Measurements from ENCODE around the gene PPP3R2.

DNA sequence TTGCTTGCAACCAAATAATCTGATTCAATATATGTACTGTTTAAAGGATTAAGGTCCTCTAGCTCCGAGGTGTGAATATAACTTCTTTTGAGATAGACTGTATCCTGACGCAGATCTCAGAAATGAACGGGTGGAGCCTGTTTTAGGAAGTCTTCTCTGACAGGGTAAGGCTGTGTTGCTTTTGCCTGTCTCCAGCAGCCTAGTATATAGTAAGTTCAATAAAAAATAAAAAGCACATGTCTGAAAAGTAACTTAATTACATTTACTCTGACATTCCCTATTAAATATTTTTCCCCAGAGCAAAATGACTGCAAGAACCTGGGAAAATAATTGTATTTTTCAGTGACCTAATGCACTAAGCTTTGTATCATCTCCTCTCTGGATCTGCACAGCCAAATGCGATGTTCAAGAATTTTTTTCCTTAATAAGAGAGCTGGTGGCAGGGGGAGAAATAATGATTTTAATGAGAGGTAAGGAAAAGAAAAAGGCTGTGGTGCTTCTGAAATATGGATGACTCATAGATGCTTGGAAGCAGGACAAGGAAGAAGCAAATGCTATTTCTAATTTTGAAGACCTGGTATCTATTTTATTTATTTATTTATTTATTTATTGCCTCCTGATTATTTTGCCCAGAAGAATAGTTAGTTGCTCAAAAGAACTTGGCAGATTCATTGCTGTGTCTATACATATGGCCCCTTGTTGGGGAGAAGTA is 7.3 kb downstream of the PPP3R2 start:
- TF ChIP-seq, protein P1, sequence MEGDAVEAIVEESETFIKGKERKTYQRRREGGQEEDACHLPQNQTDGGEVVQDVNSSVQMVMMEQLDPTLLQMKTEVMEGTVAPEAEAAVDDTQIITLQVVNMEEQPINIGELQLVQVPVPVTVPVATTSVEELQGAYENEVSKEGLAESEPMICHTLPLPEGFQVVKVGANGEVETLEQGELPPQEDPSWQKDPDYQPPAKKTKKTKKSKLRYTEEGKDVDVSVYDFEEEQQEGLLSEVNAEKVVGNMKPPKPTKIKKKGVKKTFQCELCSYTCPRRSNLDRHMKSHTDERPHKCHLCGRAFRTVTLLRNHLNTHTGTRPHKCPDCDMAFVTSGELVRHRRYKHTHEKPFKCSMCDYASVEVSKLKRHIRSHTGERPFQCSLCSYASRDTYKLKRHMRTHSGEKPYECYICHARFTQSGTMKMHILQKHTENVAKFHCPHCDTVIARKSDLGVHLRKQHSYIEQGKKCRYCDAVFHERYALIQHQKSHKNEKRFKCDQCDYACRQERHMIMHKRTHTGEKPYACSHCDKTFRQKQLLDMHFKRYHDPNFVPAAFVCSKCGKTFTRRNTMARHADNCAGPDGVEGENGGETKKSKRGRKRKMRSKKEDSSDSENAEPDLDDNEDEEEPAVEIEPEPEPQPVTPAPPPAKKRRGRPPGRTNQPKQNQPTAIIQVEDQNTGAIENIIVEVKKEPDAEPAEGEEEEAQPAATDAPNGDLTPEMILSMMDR (conservative IDR thresholded peaks at IDR 0.05; ENCODE audit: low read depth, low read length), result no peak
- TF ChIP-seq EZH2phosphoT487 (IDR thresholded peaks at IDR 0.05; ENCODE audit: borderline replicate concordance, low read length), result no peak

Data from PC-3 (cell line).